Suppressor macrophage (primary cell): ENCODE measurements around the gene ARHGAP35.
"Not testable (repeated sequence)": the region's sequence is repeated elsewhere in the genome, so short reads cannot be mapped to it uniquely, and the experiment has no call there.

Experiments
- DNase-seq, 4 experiments: peaks; one replicate each; pipeline ENCODE4 v3.0.0-alpha.2; 2020 to 2022

The ARHGAP35 gene

DNA sequence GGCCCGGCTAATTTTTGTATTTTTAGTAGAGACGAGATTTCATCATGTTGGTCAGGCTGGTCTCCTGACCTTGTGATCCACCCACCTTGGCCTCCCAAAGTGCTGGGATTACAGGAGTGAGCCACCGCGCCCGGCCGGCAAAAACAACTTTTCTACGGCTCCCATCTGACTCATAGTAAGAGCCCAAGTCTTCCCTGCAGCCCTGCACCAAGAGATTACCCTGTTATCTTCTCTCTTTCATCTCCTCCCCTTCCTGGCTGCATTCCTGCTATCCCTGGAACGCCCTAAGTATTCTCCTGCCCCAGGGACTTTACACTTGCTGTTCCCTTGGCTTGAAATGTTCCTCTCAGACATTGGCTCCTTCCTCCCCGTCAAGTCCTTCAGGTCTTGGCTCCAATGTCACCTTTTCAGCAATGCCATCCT is 16.7 kb upstream of the ARHGAP35 start:
- DNase-seq: no peak

DNA sequence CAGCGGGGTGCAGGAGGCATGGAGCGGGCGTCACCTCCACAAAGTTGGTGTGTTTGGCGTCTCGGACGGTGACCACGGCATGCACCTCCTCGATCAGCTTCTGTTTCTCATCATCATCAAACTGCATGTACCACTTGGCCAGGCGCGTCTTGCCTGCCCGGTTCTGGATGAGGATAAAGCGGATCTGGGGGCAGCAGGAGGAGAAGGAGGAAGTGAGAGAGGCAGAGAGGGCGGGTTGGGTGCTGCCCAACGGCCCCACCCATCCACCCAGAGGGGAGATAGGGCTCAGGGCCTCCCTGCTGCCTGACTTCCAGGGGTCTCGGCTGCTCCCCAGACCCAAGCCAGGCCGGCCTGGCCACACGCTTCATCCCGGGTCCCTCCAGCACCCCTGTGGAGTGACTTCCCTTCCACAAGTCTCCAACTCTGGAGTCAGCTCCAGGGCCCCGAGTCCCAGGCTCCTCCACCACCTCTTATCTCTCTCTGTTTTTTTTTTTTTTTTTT is 14.8 kb upstream of the ARHGAP35 start:
- peak; percentile 38 to 69 (median 61) for DNase-seq

- no peak for DNase-seq
These were observed 13.3 kb upstream of the ARHGAP35 start for GRCh38 chr19:46847528-46847927.

DNA sequence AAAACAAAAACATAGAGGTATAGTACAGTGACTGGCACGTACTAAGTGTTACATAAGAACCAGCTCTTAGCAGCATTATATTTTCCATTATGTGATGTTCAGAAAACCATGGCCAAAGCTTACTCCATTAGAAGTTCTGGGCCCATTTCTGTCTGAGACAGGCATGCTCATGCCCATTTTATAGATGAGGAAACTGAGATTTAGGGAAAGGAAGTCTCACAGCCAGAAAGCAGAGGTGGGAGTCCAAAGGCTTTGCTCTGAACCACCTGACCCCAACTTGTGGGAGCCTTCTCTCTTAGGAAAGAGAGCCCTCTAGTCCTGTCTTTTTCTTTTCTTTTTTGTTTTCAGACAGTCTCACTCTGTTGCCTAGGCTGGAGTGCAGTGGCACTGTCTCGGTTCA is 12.4 kb upstream of the ARHGAP35 start:
- peak in 2 of 4 experiments; percentile 14 to 23 for DNase-seq

DNA sequence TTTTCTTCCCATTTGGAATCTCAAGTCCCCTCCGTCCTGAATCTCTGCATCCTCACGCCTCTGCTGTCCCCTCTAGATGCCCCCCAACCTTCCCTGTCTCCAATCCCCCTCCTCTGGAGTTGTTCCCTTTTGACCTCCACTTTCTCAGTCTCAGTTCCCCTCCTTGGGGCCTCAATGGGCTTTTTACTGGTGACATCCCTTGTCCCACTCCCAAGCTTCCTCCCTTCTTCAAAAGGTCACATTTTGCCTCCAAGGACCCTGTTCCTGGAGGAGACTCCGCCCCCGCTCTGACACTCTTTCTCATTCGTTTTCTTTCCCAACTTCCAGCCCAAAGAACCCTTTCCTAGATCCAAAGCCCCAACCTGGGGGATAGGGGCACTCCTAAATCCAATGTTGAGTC is 11.2 kb upstream of the ARHGAP35 start:
- peak; percentile 29 to 56 (median 48) for DNase-seq

DNA sequence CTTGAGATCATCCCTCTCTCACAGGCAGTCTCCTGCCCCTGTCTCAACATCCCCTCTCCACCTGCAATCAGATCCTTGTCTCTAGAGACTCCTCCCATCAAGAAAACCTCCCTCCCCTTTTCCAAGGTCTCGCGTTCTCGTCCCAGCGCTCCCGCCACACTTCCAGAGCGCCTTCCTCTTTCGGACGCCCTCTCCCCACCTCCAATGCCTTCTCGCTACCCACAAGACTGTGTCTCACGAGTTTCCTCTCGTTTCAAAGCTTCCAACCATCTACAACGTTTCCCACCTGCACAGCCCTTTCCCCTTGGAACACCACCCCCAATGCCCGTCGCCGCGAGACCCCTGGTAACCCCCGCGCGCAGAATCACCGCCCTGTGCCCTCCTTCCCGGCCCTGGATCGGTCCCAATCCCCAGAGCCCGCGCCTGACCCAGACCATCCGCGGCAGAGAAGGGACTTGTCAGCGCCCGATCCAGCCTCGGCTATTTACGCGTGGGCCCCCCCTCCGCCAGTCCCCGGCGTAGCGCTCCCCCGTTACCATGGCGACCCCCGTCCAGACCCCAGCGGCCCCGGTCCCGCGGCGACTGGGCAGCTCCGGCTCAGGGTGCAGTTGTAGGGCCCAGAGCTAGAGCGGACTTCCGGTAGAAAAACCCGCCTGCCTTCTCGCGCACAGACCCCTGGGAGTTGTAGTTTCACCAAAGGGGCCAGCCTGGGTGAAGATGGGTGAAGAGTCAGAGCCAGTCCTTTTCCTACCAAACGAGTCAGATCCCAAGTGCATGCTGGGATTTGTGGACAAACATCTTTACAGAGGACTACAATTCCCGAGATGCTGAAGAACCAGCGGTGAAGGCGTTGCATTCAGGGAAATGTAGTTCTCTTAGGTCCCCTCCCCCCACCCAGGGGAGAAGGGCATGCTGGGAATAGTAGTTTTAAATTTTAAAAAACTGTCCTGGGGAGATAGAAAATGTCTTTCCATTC is 10.3 kb upstream of the ARHGAP35 start, which contains the start of gene AP2S1:
AP2S1 (minus strand) TSS at position 619 of the 976 bp plus-strand sequence; CDS start at position 539, 80 bp downstream.
- DNase-seq: peak; percentile 95 to 98 (median 96)

DNA sequence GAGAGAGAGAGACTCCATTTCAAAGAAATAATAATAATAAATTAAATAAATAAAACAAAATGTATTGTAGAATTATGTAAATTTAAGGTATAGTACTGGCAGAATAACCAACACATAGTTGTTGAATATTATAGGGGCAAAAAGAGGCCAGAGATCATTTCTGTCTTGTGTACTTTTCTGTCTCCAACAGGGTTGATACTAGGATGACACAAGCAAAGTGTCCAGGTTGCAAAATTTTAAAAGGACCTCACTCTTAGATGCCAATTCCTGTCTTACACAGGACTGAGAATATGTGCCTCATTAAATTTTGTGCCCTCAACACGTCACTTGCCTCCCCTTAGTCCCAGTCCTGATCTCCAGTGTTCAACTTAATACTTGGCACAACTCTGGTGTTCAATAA is 8.0 kb upstream of the ARHGAP35 start:
- DNase-seq: no peak

DNA sequence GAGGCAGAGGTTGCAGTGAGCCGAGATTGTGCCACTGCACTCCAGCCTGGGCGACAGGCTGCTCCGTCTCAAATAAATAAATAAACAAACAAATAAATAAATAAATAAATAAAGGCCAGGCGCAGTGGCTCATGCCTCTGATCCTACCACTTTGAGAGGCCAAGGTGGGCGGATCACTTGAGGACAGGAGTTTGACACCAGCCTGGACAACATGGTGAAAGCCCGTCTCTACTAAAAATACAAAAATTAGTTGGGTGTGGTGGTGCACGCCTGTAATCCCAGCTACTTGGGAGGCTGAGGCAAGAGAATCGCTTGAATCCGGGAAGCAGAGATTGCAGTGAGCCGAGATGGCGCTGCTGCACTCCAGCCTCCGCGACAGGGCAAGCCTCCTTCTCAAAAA is 6.1 kb upstream of the ARHGAP35 start:
- not testable (repeated sequence) for DNase-seq

GRCh38 chr19:46856062-46857022 is 4.5 kb upstream of the ARHGAP35 start:
- DNase-seq: peak; percentile 89 to 96 (median 94)

- peak in 1 of 4 experiments; percentile 63 for DNase-seq
These were observed 1.1 kb upstream of the ARHGAP35 start for GRCh38 chr19:46859637-46860124.

- peak; percentile 97 to 99 (median 98) for DNase-seq
These were observed 512 bp upstream of the ARHGAP35 start for GRCh38 chr19:46860125-46860845.

DNA sequence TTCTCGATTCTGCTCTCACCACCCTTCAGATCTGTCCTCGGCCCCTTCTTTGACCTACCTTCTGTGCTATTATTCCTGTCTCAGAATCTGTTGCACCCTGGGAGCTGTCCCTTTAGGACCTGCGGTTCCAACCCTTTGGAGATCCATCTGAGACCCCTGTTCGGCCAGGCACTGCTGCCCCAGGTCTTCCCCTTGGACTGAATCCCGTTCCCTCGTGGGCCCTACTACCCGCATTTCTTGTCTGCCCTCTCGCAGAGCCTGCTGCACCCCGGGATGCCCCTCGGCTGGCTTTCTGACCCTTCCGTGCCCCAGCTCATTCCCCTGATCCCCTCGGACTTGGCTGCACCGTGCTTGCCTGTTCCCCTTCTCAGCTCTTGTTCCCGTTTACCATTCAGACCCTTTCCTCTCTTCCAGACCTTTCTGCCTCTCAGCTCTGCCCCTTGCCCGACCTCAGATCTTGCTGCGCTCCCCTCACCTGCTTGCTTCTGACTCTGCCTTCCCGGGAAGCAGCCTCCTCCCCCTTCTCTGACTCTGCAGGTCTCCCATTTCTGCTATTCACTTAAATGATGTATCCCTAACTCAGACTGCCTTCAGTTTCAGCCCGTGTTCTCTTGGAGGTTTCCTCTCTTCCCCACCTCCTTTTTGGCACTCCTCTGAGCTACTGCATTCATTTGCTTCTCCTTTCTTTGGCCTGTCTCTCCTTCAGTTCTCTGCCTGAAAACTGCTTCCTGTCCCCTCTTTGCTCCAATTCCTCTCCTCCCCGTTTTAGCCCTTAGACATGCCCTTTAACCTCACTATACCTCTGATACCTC is 1.1 kb downstream of the ARHGAP35 start:
- DNase-seq: peak in 3 of 4 experiments; percentile 32 to 43 (median 34)

DNA sequence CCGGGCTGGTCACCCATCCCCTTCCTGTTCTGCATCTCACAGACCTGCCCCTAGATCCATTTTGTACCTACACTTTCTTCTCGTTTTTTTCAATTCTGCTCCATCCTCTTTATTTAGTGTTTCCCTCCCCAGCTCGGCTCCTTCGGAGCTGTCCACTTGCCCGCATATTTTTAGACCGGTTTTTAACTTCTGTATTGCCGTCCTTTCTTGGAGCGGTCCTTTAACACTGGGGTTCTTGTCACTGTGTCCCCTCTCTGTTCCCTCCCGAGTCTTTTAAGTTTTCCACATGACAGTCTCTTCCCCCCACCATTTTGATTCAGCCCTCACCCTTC is 1.7 kb downstream of the ARHGAP35 start:
- no peak for DNase-seq

DNA sequence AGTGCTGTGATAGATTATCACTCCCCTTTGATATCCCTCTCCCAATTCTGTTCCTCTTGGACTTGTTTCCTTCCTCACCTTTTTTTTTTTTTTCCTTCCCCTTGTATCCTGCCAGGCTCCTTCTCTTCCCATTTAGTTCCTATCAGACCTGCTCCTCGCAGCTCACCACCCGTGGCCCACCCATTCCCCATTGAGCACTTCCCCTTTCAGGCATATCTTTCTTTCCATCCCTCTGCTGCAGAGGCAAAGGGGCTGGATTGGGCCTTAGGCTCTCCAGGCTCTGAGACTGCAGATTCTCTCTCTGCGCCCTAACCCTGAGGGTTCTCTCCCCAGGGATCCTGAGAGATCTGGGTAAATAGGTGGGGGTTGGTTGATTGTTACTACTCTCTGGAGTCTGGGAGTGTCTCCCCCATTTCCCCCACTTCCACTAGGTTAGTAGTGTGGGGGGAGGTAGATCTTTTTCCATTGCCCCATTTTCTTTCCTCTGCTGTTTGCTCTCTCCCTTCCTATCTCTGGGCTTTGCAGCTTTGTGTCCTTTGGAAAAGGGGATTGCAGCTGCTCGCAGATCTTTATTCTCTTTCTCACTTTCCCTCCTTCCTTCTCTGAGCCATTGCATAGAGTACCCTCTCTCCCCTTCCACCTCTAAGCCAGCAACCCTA is 2.3 kb downstream of the ARHGAP35 start:
- DNase-seq: peak in 2 of 4 experiments; percentile 12 to 23

GRCh38 chr19:46863818-46864629 is 3.2 kb downstream of the ARHGAP35 start:
- no peak for DNase-seq

DNA sequence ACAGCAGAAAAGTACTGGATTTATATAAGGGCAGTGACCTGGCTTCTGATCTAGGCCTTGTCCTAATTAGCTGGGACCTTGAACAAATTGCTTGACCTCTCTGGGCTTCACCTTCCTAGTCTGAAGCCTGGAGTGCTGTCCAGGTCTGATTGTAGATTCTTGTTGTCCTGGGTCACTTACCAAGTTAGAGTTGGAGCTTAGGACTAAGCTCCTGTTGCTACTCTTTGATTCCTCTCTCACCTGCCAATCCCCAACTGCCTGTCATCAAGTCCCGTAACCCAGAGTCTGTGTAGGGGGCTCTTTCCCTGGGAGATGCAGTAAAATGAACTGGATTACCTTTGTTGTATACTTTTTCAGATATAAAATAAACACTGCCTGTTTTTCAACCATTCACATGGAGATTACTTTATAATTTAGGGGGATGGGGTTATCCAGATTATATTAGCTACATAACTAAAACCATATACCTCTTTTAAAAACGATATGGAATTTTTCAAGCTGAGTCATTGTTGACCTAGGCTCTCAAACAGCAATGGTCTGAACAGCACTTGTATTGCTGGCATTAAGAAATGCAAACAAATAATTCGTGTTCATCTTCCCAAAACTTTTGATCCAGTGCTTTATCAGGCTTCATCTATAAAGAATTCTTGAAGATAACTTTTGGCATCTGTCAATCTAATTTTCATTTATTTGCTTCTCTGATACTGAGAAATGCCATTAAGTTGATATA is 5.8 kb downstream of the ARHGAP35 start:
- no peak for DNase-seq

DNA sequence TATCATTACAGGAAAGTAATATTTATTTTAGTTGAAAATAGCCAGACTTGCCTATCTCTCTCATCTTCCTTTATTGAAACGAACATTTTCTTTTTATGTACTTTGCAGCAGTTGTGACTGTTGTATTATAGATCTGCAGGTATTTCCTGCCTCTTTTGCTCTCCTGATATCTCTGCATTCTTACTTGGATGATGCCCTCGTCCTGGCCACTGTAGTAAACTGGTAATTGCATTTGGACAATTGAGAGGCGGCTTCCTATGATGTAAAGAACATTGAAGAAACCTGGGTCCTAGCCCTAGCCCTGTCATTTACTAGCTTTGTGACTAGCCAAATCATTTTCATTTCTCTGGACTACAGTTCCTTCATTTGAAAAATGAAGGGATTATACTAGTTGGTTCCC is 6.4 kb downstream of the ARHGAP35 start:
- no peak for DNase-seq

- no peak for DNase-seq
These were observed 7.4 kb downstream of the ARHGAP35 start for GRCh38 chr19:46868025-46868802.
